GM21360 (cell line): ENCODE data around the gene SPATS1.

Experiments
- ATAC-seq: cut with Tn5 transposase; IDR thresholded peaks from one replicate; pipeline ENCODE4 v1.9.1; 2021; ENCODE audit warnings: mild to moderate bottlenecking, moderate library complexity; ENCODE audit not compliant: unreplicated experiment

Gene SPATS1

GRCh38 chr6:44387346-44388134 lies 45.1 kb downstream of the SPATS1 start, which contains the start of gene CDC5L:
Gene CDC5L (plus strand): TSS chr6:44387706. CDS start chr6:44387824, 118 bp downstream.
- ATAC-seq, result peak; percentile 88

GRCh38 chr6:44388135-44388487 lies 45.7 kb downstream of the SPATS1 start:
- peak; percentile 2 for ATAC-seq

- no peak for ATAC-seq
Measured at GRCh38 chr6:44388887-44389286, 46.4 kb downstream of the SPATS1 start.

- ATAC-seq, result no peak
Measured at GRCh38 chr6:44390158-44390683, 47.8 kb downstream of the SPATS1 start.
